Stimulated activated CD8-positive, alpha-beta memory T cell treated with anti-CD3 and anti-CD28 coated beads, Interleukin-7, amount 100 ng/mL, for 4 hours (primary cell): ENCODE measurements around the gene ZNF609.

Experiments
- DNase-seq, 2 donors: peaks; one replicate each; pipeline ENCODE4 v3.0.0-alpha.2; 2020; ENCODE audit warnings: low read depth in 2 of 2

The ZNF609 gene, protein sequence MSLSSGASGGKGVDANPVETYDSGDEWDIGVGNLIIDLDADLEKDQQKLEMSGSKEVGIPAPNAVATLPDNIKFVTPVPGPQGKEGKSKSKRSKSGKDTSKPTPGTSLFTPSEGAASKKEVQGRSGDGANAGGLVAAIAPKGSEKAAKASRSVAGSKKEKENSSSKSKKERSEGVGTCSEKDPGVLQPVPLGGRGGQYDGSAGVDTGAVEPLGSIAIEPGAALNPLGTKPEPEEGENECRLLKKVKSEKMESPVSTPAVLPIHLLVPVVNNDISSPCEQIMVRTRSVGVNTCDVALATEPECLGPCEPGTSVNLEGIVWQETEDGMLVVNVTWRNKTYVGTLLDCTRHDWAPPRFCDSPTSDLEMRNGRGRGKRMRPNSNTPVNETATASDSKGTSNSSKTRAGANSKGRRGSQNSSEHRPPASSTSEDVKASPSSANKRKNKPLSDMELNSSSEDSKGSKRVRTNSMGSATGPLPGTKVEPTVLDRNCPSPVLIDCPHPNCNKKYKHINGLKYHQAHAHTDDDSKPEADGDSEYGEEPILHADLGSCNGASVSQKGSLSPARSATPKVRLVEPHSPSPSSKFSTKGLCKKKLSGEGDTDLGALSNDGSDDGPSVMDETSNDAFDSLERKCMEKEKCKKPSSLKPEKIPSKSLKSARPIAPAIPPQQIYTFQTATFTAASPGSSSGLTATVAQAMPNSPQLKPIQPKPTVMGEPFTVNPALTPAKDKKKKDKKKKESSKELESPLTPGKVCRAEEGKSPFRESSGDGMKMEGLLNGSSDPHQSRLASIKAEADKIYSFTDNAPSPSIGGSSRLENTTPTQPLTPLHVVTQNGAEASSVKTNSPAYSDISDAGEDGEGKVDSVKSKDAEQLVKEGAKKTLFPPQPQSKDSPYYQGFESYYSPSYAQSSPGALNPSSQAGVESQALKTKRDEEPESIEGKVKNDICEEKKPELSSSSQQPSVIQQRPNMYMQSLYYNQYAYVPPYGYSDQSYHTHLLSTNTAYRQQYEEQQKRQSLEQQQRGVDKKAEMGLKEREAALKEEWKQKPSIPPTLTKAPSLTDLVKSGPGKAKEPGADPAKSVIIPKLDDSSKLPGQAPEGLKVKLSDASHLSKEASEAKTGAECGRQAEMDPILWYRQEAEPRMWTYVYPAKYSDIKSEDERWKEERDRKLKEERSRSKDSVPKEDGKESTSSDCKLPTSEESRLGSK (N-terminal part only)

GRCh38 chr15:64460206-64460723, at the start of gene ZNF609:
TSS of gene ZNF609 (plus strand) at chr15:64460578. CDS start at chr15:64499420, 38,842 bp downstream.
- peak; percentile 61 to 74 for DNase-seq

DNA sequence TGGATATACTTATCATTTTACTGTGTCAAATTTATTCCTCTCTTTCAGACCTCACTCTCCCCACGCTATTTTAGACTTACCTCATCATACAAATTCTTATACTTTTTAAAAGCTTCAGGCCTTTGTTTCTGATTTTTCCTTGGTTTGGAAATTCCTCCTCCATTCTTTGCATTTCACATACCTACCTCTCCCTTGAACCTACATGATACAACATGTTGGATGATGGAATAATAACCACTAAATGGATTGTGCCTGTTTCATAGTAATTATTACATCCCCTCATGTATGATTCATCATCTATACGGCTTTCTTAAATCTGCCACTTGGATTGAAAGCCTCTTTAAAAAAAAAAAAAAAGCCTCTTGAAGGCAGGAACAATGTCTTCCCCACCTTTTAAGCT, 48.2 kb upstream of the ZNF609 start:
- DNase-seq: no peak

- DNase-seq: no peak
Observed at GRCh38 chr15:64422697-64423096, 37.7 kb upstream of the ZNF609 start.

GRCh38 chr15:64423970-64424369, 36.4 kb upstream of the ZNF609 start:
- no peak for DNase-seq

DNA sequence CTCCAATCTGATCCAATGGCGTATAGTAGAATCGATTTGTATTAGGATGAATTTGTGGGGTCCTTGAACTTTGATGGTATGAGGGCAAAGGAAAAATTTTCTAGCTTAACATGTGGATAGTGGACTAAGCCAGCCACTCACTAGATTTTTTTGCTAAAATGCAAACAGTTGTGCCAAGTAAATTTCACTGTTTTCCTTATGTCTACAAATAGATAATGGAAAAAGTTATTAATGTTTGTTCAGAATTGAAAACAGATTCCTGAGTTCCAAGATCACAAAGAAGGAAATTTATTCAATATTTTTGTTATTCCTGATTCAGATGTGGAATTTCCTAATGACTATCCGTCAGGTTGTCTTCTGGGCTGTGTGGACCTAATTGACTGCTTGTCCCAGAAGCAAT, 35.2 kb upstream of the ZNF609 start:
- DNase-seq: no peak

GRCh38 chr15:64426845-64427465, 33.4 kb upstream of the ZNF609 start:
- DNase-seq: no peak

DNA sequence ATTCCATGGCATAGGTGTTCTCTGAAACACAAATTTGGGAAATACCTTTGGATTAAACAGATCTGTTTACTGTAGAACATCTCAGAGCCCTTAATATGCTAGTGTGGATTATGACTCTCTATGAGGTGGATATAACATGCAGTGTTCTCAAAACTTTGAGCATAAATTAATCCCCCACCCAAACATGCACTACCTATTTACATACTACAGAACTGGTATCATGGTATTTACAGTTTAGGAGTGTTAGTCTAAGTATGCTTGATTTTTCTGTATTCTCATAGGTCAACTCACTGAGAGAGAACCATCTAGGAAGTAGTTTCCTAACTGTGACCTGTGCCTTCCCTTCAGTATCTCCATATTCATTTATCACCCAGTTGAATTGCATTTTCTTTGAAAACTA, 30.9 kb upstream of the ZNF609 start:
- DNase-seq: no peak

- DNase-seq: peak in 1 of 2 donors; percentile 34
Observed at GRCh38 chr15:64430000-64430735, 30.2 kb upstream of the ZNF609 start.

DNA sequence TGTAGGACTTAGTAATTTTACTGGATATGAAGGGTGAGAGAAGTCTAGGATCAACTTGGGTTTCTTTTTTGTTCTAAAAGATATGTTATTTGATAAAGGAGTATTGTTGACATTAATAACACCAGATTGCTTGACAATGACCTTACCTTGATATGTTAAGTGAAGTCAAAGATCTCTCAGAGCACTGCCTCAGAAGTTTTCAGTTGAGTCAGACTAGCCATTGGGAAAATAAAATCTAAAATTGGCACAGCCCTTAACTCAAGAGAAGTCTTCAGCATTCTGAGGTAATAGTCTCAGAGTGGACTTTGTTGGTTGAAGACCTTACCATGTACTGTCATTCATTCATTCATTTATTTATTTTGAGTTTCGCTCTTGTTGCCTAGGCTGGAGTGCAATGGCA, 22.4 kb upstream of the ZNF609 start:
- no peak for DNase-seq

GRCh38 chr15:64438653-64439447, 21.5 kb upstream of the ZNF609 start:
- no peak for DNase-seq

- DNase-seq: no peak
Observed at GRCh38 chr15:64441852-64442251, 18.5 kb upstream of the ZNF609 start.

GRCh38 chr15:64443016-64443415, 17.4 kb upstream of the ZNF609 start:
- no peak for DNase-seq

DNA sequence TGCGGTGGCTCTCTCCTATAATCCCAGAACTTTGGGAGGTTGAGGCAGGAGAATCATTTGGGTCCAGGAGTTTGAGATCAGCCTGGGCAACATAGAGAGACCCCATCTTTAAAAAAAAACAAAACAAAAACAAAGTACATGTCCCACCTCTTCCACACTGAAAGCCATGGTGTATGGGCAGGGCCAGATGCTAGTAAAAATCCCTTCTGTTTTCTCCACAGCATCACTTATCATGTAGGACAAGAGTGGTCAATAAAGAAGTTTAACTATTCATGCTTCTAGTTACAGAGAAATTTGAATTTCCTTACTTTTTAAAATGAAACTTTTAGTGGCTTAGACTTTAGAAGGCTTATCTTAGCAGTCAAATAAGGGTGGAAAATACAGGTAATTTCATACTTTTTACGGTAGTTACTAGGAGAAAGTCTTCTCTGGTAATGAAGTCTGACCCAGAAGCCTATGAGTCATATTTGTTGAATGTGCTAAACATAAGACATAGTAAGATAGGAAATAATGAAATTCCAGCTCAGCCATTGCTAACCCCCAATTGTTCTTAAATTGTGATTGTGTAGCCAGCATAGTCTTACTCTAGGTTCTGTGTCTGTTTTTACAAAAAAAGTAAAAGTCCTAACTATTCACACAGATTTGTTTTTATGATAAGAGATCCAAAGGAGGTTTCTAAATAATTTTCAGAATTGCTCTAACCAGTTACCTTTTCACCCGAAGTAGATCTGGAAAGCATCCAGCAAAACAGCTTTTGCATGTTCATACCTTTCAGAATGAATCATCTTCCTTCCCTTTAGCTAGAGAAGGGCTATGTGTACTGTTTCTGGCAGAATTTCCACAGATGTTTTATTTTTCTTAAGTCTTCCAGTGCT, 16.4 kb upstream of the ZNF609 start:
- DNase-seq: no peak

DNA sequence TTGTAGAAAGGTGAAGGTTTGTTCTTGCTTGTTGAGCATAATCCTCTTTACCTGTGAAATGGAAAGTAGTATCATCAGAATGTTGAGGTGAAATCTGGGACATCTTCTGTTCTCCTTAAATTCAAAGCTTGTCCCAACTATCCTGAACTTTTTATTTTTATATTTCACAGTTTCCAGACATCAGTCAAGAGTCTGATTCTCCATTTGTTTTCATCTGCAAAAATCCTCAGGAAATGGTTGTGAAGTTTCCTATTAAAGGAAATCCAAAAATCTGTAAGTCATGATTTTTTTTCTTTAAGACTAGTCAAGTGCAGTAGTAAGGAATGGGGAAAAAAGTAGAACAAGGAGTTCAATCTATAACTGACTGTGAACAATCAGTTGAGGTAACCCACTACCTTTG, 15.5 kb upstream of the ZNF609 start:
- DNase-seq: no peak

GRCh38 chr15:64447536-64448315, 12.7 kb upstream of the ZNF609 start:
- DNase-seq: no peak

DNA sequence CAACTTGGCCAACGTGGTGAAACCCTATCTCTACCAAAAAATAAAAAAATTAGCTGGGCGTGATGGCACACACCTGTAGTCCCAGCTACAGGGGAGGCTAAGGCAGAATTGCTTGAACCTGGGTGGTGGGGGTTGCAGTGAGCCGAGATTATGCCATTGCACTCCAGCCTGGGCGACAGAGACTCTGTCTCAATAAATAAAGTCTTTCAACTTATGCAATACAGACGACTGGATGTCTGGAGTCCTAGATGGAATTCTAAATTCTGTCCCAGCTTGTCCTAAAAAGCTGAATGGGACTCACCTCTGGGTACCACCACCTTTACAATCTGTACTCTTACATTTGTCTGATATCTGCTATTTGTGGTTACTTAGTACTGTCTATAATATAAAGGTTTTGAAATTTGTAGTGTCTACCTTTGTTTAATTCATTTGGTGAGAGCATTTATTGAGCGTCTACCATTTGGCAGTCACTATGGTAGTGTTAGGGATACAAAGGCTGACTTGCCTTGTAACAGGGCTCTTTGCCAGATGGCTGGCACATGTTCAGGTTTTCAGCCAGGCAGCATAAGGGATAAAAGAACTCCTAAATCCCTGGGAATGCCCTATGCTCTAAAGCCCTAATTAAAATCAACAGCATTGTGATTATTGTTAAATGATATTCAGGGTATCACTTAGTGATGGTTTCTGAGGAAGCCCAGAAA, 7.2 kb upstream of the ZNF609 start:
- DNase-seq: no peak

DNA sequence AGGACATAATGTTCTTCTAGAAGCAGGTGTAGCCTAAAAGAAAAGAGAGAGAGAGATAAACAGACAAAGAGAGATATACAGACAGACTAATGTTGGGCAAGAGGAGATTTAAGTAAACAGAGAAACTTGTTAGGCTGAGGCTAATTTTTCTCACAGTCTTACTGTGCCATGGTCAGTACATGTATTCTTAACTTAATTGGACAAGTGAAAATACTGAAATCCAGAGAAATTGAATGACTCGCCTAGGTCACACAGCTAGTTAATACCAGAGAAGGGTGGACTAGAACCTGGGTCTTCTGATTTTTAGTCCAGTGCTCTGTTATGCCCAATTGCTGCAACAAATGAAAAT, 6.7 kb upstream of the ZNF609 start:
- DNase-seq: no peak

GRCh38 chr15:64454282-64454681, 6.1 kb upstream of the ZNF609 start:
- DNase-seq: no peak
